ENCODE measurements around the gene USP46.

- TF ChIP-seq CTCF (IDR thresholded peaks at IDR 0.05) (no peak), POLR2A (IDR thresholded peaks at IDR 0.05) (no peak)
Measured at GRCh38 chr4:52687696-52688095, 28.6 kb upstream of the USP46 start.

Data from Peyer's patch (tissue), 4 donors.